ENCODE results near the gene C1orf116. TPM values are rescaled to one million over a fixed set of nuclear protein-coding genes. Genes with fewer than 3 reads are reported as not detected.

C1orf116 gene
- total RNA-seq, 1 donor from 2014 or later = 0.08 TPM

DNA sequence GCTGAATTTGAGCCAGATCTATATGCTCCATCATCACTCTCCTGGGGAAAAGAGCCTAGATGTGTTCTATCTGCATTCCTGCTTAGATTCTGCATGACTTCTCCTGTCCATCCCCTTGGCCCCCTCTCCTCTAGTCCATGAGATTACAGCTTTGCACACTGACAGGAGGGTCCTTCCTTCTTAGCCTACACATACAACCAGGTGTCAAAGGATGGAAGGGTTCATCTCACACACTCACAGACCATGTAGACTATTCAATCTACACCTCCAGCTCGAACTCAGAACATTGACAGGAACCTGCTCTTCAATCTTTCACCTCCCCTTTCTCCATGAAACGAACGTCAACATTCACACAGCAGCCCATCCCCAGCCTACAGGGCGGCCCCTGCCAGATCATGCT, 13.8 kb downstream of the C1orf116 start:
- H3K36me3 Mint-ChIP-seq (ENCODE audit: low read depth, unreplicated experiment) = no peaks in the 10 kb centered on the region
- H3K4me3 Mint-ChIP-seq (ENCODE audit: unreplicated experiment) = no peak overlapping the region
- H3K4me1 Mint-ChIP-seq (ENCODE audit: unreplicated experiment) = no peaks in the 10 kb centered on the region
- peaks cover 5% of the 10 kb centered on the region for H3K27me3 Mint-ChIP-seq (ENCODE audit: unreplicated experiment)
- H3K27ac Mint-ChIP-seq (ENCODE audit: unreplicated experiment) = no peak overlapping the region
- TF ChIP-seq, protein P1, sequence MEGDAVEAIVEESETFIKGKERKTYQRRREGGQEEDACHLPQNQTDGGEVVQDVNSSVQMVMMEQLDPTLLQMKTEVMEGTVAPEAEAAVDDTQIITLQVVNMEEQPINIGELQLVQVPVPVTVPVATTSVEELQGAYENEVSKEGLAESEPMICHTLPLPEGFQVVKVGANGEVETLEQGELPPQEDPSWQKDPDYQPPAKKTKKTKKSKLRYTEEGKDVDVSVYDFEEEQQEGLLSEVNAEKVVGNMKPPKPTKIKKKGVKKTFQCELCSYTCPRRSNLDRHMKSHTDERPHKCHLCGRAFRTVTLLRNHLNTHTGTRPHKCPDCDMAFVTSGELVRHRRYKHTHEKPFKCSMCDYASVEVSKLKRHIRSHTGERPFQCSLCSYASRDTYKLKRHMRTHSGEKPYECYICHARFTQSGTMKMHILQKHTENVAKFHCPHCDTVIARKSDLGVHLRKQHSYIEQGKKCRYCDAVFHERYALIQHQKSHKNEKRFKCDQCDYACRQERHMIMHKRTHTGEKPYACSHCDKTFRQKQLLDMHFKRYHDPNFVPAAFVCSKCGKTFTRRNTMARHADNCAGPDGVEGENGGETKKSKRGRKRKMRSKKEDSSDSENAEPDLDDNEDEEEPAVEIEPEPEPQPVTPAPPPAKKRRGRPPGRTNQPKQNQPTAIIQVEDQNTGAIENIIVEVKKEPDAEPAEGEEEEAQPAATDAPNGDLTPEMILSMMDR (IDR thresholded peaks at IDR 0.05; ENCODE audit: unreplicated experiment) = no peak
- no peaks in the 10 kb centered on the region for H3K9me3 Mint-ChIP-seq (ENCODE audit: unreplicated experiment)
- no peak for DNase-seq (ENCODE audit: low spot score)

DNA sequence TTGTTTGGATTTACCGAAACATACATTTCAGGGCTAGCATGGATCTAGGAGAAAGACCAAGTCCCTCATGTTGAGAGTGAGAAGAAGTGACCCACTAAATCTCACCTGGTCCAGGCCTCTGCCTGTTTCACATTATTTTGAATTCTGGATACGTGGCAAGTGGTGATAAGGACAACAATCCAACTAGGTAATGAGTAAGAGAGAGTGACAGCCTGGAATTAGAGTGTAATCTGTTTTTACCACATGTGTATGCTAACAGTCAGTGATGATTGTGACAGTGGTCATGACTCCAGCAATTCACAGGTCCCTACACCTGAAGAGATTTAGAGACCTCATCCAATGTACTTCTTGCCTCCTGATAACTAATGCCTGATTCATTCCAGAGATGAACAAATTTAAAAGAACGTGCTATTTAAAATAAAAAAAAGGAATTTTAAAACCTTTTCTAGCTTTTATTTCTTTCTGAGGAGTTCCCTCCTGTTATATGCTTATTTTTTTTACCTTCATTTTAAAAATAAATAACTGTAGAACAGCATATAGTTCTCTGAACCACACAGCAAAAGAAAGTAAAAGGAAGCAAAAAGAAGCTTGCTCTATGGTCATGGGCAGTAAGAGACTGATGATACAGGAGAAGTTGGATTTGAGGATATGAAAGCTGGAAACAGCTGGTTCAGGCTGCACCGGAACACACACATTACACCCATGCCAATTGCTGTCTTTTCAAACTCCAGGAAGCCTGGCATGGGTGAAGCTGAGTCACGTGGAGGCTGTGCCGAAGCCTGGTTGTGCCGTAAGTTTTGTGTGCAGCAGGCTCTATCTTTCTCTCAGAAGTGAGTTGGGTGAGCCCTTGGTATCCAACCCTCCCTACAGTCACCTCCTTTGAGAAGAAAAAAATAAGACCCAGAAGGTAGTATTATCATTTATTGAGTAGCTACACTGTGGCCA, 14.7 kb downstream of the C1orf116 start:
- H3K4me1 Mint-ChIP-seq (ENCODE audit: unreplicated experiment) = no peaks in the 10 kb centered on the region
- no peak overlapping the region for H3K27ac Mint-ChIP-seq (ENCODE audit: unreplicated experiment)
- no peaks in the 10 kb centered on the region for H3K36me3 Mint-ChIP-seq (ENCODE audit: low read depth, unreplicated experiment)
- no peaks in the 10 kb centered on the region for H3K9me3 Mint-ChIP-seq (ENCODE audit: unreplicated experiment)
- peaks cover 5% of the 10 kb centered on the region for H3K27me3 Mint-ChIP-seq (ENCODE audit: unreplicated experiment)
- DNase-seq (ENCODE audit: low spot score) = no peak
- H3K4me3 Mint-ChIP-seq (ENCODE audit: unreplicated experiment) = no peak overlapping the region
- TF ChIP-seq, protein P1 (IDR thresholded peaks at IDR 0.05; ENCODE audit: unreplicated experiment) = no peak

GRCh38 chr1:207015791-207016190, 16.8 kb downstream of the C1orf116 start:
- no peaks in the 10 kb centered on the region for H3K36me3 Mint-ChIP-seq (ENCODE audit: low read depth, unreplicated experiment)
- TF ChIP-seq, protein P1 (IDR thresholded peaks at IDR 0.05; ENCODE audit: unreplicated experiment) = no peak
- no peak overlapping the region for H3K4me3 Mint-ChIP-seq (ENCODE audit: unreplicated experiment)
- no peaks in the 10 kb centered on the region for H3K4me1 Mint-ChIP-seq (ENCODE audit: unreplicated experiment)
- no peak for DNase-seq (ENCODE audit: low spot score)
- H3K27me3 Mint-ChIP-seq (ENCODE audit: unreplicated experiment) = peaks cover 3% of the 10 kb centered on the region
- no peak overlapping the region for H3K27ac Mint-ChIP-seq (ENCODE audit: unreplicated experiment)
- no peaks in the 10 kb centered on the region for H3K9me3 Mint-ChIP-seq (ENCODE audit: unreplicated experiment)

- H3K9me3 Mint-ChIP-seq (ENCODE audit: unreplicated experiment) = no peaks in the 10 kb centered on the region
- peaks cover 3% of the 10 kb centered on the region for H3K27me3 Mint-ChIP-seq (ENCODE audit: unreplicated experiment)
- no peak for DNase-seq (ENCODE audit: low spot score)
- H3K4me1 Mint-ChIP-seq (ENCODE audit: unreplicated experiment) = peaks cover 4% of the 10 kb centered on the region
- H3K27ac Mint-ChIP-seq (ENCODE audit: unreplicated experiment) = no peak overlapping the region
- H3K36me3 Mint-ChIP-seq (ENCODE audit: low read depth, unreplicated experiment) = no peaks in the 10 kb centered on the region
- TF ChIP-seq, protein P1 (IDR thresholded peaks at IDR 0.05; ENCODE audit: unreplicated experiment) = no peak
- H3K4me3 Mint-ChIP-seq (ENCODE audit: unreplicated experiment) = no peak overlapping the region
Measured at GRCh38 chr1:207014728-207015127, 17.8 kb downstream of the C1orf116 start.
